Skin epidermis (tissue), 12 donors: ENCODE results near the gene TBC1D1.
"Not testable (repeated sequence)": the region's sequence is repeated elsewhere in the genome, so short reads cannot be mapped to it uniquely, and the experiment has no call there.

ENCODE experiments used
- H3K27ac ChIP-seq, 21 experiments: fragments of 200-600 bp; sonication (generic) in 11 of 21; one replicate each; pipeline ENCODE4 v1.5.0; 2020; ENCODE audit warnings: mild to moderate bottlenecking in 3 of 21, inconsistent platforms in 2 of 21, moderate library complexity in 2 of 21
- H3K4me3 ChIP-seq, 7 experiments: fragments of 200-600 bp; sonication (generic) in 2 of 7; one replicate each; pipeline ENCODE4 v1.5.0; 2020; ENCODE audit warnings: inconsistent platforms in 2 of 7, mild to moderate bottlenecking in 2 of 7, moderate library complexity in 1 of 7

Gene TBC1D1

DNA sequence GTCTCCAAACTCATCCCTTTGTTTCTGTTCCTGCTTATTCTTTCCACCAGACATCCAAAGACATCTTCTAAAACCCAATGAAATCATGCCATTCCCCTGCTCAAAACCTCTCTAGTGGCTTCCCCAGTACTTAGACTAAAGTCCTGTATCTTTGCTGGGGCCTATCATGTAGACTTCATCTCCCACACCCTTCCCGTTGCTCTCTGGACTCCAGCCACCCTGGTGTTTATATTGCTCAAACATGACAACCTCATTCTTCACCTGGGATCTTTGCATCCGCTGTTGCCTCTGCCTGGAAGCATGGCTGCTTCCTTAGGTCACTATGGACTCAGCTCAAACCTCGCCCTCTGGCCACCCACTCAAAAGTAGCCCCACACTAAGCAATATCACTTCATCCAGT is 23.7 kb downstream of the TBC1D1 start:
- H3K27ac ChIP-seq: no peak overlapping the region
- H3K4me3 ChIP-seq: no peak overlapping the region

DNA sequence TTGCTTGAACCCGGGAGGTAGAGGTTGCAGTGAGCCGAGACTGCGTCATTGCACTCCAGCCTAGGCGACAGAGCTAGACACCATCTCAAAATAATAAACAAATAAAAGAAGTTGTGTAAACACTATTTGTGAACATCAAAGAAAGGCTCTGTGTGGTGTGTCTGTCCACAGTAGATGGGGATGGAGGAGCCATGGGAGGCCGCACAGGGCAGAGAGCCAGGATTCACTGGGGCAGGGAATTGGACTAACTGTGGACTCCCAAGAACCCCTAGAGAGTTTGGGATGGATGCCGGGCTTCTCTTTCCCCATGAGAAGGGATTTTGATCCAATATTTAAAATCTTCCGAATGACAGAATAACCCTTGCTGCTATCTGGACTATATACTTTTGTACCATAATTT is 26.5 kb downstream of the TBC1D1 start:
- H3K27ac ChIP-seq: no peak overlapping the region
- no peak overlapping the region for H3K4me3 ChIP-seq

- Histone ChIP-seq H3K4me3 (no peak overlapping the region), H3K27ac (no peak overlapping the region)
Measured at GRCh38 chr4:37918653-37919052, 27.8 kb downstream of the TBC1D1 start.

- no peak overlapping the region for H3K27ac ChIP-seq
- no peak overlapping the region for H3K4me3 ChIP-seq
Measured at GRCh38 chr4:37922328-37922727, 31.4 kb downstream of the TBC1D1 start.

DNA sequence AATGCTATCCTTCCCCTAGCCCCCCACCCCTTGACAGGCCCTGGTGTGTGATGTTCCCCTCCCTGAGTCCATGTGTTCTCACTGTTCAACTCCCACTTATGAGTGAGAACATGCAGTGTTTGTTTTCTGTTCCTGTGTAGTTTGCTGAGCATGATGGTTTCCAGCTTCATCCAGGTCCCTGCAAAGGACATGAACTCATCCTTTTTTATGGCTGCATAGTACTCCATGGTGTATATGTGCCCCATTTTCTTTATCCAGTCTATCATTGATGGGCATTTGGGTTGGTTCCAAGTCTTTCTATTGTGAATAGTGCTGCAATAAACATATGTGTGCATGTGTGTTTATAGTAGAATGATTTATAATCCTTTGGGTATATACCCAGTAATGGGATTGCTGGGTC is 32.2 kb downstream of the TBC1D1 start:
- not testable (repeated sequence) for H3K4me3 ChIP-seq, H3K27ac ChIP-seq

DNA sequence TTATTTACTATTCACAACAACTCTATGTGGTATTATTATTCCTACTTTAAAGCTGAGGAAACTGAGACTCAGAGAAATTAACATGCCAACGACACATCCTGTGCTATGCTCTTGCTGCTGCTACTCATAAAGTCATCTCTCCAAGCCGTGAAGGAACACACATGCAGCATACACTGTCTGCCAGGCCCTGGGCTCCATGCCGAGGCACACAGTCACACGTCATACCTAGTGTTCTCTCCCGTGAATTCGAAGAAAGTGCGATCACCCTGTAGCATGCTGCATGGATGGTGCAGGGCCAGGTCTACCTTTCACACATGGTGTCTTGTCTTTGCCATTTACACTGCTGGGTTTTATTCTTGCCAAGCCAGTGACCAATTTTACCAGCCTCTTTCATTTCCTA is 34.1 kb downstream of the TBC1D1 start:
- no peak overlapping the region for H3K27ac ChIP-seq
- no peak overlapping the region for H3K4me3 ChIP-seq

DNA sequence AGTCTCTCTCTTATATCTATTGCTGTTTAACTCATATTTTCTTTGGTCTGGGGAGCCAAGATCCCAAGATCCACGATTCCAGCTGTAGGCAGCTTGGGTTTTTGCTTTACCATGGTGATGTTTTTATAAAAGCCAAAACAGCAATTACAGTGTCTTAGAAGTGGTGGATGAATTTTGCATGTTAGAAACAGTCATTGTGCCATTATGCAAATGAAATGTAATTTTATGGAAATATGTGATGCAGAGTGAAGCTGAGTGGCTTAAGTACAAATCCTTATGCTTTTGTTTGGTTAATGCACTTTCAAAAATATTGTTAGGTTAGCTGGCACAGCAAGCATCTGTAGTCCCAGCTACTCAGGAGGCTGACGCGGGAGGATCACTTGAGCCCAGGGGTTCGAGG is 36.5 kb downstream of the TBC1D1 start:
- no peak overlapping the region for H3K27ac ChIP-seq
- H3K4me3 ChIP-seq: no peak overlapping the region

DNA sequence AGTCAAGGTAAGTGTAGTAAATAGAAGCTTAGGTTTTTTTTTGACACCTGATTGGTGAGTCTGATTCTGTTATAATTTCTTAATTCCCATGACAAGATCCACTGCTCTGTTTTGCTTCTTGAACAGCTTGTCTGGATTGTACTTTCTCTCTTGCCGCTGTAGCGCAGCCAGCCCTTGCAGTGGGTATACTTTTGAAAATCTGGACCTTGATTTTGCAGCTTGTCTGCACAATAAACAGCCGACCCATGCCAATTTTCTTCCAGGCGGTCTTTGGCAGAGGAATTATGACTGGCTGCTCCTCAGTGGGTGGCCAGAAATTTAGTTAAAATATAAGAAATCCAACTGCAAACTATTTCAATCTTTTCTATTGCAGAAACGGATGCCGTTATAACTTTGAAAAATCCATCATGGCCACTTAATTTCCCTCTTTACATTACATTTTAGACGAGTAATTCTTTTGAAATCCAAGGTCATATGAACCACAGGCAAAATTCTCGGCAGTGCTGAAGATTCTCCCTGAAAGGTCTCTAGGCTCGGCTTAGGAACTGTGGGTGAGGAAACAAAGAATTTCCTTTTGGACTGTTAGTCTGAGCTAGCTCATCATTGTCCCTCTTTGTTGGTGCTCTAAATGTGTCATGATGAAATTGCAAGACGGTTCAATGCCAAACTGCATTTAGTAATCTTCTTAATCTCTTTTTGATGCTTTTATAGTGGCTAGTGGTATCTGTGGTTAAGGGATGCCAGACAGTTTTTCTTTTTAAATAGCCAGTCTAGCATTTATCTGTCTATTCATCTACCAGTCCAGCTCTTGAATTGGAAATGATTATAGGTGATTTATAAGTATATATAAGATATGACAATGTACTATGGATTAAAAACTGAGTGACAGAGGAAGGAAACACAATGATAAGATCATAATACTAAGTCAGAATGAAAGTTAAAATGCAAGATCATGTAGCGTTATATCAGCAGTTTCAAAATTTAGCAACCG is 37.8 kb downstream of the TBC1D1 start:
- no peak overlapping the region for H3K27ac ChIP-seq
- H3K4me3 ChIP-seq: no peak overlapping the region

DNA sequence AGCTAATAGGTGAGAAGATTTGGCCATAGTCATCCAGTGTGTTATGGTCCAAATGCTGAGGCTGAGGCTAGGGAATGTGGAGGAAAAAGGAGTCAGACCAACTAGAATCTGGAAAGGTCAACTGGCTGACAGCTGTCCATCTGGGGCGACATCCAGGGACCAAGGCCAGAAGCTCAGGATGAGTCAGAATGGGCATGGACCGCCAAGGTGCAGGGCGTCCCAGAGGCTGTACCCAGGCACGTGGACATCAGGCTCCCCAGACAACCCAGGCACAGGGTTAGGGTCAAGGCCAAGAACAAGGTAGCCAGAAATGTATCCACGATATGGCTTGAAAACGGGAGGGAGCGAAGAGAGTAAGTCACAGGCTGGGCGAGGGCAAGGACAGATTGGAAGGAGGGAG is 43.2 kb downstream of the TBC1D1 start:
- H3K27ac ChIP-seq: no peak overlapping the region
- no peak overlapping the region for H3K4me3 ChIP-seq

DNA sequence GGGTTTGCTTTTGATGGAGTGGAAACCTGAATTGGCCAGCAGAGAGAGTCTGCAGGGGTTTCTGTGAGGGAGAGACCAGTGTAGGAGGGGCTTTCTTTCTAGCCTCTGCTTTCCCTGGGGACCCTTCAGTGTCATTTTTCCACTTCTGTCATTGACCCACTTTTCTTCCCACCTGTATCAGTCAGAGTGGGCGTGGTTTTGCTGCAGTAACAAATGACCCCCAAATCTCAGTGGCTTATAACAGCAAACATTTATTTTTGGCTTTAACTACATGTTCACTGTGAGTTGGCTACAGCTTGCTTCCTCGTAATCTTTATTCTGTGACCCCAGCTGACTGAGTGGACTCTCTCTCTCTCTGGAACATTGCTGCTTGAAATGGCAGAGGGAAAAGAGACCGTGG is 43.7 kb downstream of the TBC1D1 start:
- no peak overlapping the region for H3K4me3 ChIP-seq
- no peak overlapping the region for H3K27ac ChIP-seq

- Histone ChIP-seq H3K27ac (no peak overlapping the region), H3K4me3 (no peak overlapping the region)
Measured at GRCh38 chr4:37935026-37935425, 44.1 kb downstream of the TBC1D1 start.

- no peak overlapping the region for H3K27ac ChIP-seq
- no peak overlapping the region for H3K4me3 ChIP-seq
Measured at GRCh38 chr4:37936889-37937498, 46.1 kb downstream of the TBC1D1 start.

DNA sequence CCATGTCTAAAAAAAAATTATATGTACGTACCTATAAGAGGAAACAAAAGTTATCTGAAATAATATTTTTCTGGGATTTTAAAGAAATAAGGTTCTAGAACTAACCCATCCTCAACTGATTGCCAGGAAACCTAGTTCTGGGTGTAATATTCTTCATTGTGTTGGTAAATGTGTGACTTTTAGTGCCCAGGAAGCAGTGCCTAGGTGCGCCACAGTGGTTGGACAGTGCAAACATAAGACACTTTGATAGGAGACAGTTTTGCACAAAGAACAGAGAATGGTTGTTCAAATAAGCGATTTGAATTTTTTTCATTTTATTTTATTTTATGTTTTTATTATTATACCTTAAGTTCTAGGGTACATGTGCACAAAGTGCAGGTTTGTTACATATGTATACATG is 47.3 kb downstream of the TBC1D1 start:
- H3K4me3 ChIP-seq: no peak overlapping the region
- H3K27ac ChIP-seq: no peak overlapping the region

DNA sequence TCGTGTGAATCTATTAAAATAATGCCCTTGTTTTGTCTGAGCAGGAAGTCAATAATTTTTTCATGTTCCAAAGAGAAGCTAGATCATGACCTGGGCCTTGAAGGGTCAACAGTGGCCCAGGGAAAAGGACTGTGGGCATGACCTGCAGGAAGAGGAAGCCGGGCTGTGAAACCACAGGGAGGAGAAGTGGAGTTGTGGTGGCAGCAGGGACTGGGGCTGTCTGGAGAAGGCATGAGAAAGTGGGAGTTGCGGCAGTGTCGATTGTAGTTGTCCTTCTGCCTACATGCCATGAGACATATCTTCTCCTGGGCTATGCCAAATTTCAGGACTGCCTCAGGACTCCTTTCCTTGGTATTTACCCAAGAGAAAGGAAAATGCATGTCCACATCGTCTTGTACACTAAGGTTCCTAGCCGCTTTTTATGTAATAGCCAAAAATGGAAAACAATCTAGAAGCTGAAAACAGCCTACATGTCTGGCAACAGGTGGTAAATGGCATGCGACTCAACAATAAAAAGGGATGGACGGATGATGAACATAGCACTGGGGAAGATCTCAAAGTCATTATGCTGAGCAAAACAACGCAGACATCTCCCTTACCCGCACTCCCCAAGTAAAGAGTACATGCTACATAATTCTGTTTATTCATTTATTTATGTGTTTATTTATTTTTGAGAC is 55.8 kb downstream of the TBC1D1 start:
- Histone ChIP-seq H3K27ac (no peak overlapping the region), H3K4me3 (no peak overlapping the region)

GRCh38 chr4:37948542-37948941 is 57.7 kb downstream of the TBC1D1 start:
- Histone ChIP-seq H3K27ac (no peak overlapping the region), H3K4me3 (no peak overlapping the region)

- Histone ChIP-seq H3K27ac (no peak overlapping the region), H3K4me3 (no peak overlapping the region)
Measured at GRCh38 chr4:37949636-37950426, 58.9 kb downstream of the TBC1D1 start.

DNA sequence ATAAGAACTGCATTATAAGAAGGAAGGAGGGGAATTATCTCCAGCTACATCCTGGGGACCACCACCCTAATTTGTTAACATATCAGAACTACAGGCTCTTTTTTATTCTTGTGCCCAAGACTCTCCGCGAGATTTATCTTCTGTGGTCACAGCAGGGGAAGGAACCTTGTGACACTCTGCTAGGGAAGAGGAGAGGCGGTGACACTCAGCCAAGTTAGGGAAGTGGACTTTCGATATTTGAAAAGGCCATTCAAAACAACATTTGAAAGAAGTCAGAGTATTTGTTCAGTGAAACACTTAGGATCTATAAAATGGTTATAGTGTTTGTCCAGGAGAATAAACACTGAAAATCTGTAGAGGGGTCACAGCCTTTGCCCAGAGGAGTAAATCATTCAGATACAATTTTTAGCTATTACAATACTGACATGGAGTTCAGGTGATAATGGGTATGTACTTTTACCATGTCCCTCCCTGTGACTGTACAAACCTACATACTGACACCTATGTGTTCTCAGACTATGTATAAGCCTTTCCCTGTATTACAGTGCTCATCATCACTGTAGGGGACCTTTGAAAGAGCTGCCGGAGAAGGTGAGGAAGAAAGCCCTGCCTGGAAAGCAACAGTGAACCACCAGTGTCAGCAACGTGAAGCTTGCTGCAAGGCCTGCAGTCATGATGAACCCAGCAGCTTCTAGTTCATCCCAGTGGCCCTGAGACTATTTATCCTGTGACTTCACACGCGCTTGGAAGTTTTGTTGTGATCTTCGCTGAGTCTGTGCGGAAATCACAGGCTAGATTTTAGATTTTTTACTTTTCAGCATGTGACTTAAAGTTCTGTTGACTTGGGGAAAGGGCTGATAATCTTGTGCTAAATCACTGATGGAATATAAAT is 60.8 kb downstream of the TBC1D1 start:
- H3K4me3 ChIP-seq: no peak overlapping the region
- H3K27ac ChIP-seq: no peak overlapping the region

DNA sequence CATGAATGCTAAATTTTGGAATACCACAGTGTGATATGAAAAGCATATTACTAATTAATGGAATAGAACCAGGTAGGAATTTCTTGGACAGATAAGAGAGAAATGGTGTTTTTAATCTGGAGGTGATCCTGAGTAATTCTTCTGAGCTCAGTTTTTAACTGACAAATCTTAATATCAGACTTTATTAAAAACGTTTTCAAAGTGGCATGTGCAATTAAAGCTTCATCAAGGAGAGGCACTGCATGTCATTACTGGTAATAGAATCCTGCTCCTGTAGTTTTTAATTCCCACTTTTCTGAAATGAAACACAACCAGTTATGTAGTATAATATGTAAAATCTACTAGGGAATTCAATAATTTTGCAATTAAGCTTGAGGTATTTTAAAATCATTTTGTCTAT is 62.3 kb downstream of the TBC1D1 start:
- no peak overlapping the region for H3K27ac ChIP-seq
- no peak overlapping the region for H3K4me3 ChIP-seq
